ENCODE data around the gene SORL1. TPM values are rescaled to one million over a fixed set of nuclear protein-coding genes. Genes with fewer than 3 reads are reported as not detected.

SORL1 gene
- total RNA-seq, 1 donor from 2014 or later: 11.1 TPM

GRCh38 chr11:121588747-121589146, 136.6 kb downstream of the SORL1 start:
- Mint-ChIP-seq H3K4me3 (ENCODE audit: unreplicated experiment) (no peak overlapping the region), H3K9me3 (ENCODE audit: unreplicated experiment) (no peaks in the 10 kb centered on the region), H3K27me3 (ENCODE audit: unreplicated experiment) (no peaks in the 10 kb centered on the region), H3K27ac (ENCODE audit: unreplicated experiment) (no peak overlapping the region), H3K36me3 (ENCODE audit: unreplicated experiment) (no peaks in the 10 kb centered on the region), H3K4me1 (ENCODE audit: low read depth, unreplicated experiment) (no peaks in the 10 kb centered on the region)
- no peak for DNase-seq
- TF ChIP-seq CTCF (IDR thresholded peaks at IDR 0.05; ENCODE audit: partially characterized antibody, unreplicated experiment): no peak

GRCh38 chr11:121589946-121590537, 137.9 kb downstream of the SORL1 start:
- no peaks in the 10 kb centered on the region for H3K36me3 Mint-ChIP-seq (ENCODE audit: unreplicated experiment)
- no peaks in the 10 kb centered on the region for H3K4me1 Mint-ChIP-seq (ENCODE audit: low read depth, unreplicated experiment)
- TF ChIP-seq CTCF (IDR thresholded peaks at IDR 0.05; ENCODE audit: partially characterized antibody, unreplicated experiment): no peak
- no peak for DNase-seq
- H3K27me3 Mint-ChIP-seq (ENCODE audit: unreplicated experiment): no peaks in the 10 kb centered on the region
- H3K27ac Mint-ChIP-seq (ENCODE audit: unreplicated experiment): no peak overlapping the region
- H3K9me3 Mint-ChIP-seq (ENCODE audit: unreplicated experiment): no peaks in the 10 kb centered on the region
- H3K4me3 Mint-ChIP-seq (ENCODE audit: unreplicated experiment): no peak overlapping the region

- Mint-ChIP-seq H3K27me3 (ENCODE audit: unreplicated experiment) (no peaks in the 10 kb centered on the region), H3K36me3 (ENCODE audit: unreplicated experiment) (no peaks in the 10 kb centered on the region), H3K4me1 (ENCODE audit: low read depth, unreplicated experiment) (no peaks in the 10 kb centered on the region), H3K9me3 (ENCODE audit: unreplicated experiment) (no peaks in the 10 kb centered on the region), H3K4me3 (ENCODE audit: unreplicated experiment) (no peak overlapping the region), H3K27ac (ENCODE audit: unreplicated experiment) (no peak overlapping the region)
- TF ChIP-seq CTCF (IDR thresholded peaks at IDR 0.05; ENCODE audit: partially characterized antibody, unreplicated experiment): no peak
- DNase-seq: no peak
Measured at GRCh38 chr11:121590772-121591404, 138.8 kb downstream of the SORL1 start.

GRCh38 chr11:121591405-121592033, 139.4 kb downstream of the SORL1 start:
- Mint-ChIP-seq H3K36me3 (ENCODE audit: unreplicated experiment) (no peaks in the 10 kb centered on the region), H3K4me3 (ENCODE audit: unreplicated experiment) (no peak overlapping the region), H3K27ac (ENCODE audit: unreplicated experiment) (no peak overlapping the region), H3K27me3 (ENCODE audit: unreplicated experiment) (no peaks in the 10 kb centered on the region), H3K9me3 (ENCODE audit: unreplicated experiment) (no peaks in the 10 kb centered on the region), H3K4me1 (ENCODE audit: low read depth, unreplicated experiment) (no peaks in the 10 kb centered on the region)
- DNase-seq: peak; percentile 68
- peak; percentile 85 for TF ChIP-seq CTCF (IDR thresholded peaks at IDR 0.05; ENCODE audit: partially characterized antibody, unreplicated experiment)

- Mint-ChIP-seq H3K9me3 (ENCODE audit: unreplicated experiment) (no peaks in the 10 kb centered on the region), H3K4me1 (ENCODE audit: low read depth, unreplicated experiment) (no peaks in the 10 kb centered on the region), H3K4me3 (ENCODE audit: unreplicated experiment) (no peak overlapping the region), H3K36me3 (ENCODE audit: unreplicated experiment) (no peaks in the 10 kb centered on the region), H3K27ac (ENCODE audit: unreplicated experiment) (no peak overlapping the region), H3K27me3 (ENCODE audit: unreplicated experiment) (no peaks in the 10 kb centered on the region)
- no peak for TF ChIP-seq CTCF (IDR thresholded peaks at IDR 0.05; ENCODE audit: partially characterized antibody, unreplicated experiment)
- no peak for DNase-seq
Measured at GRCh38 chr11:121592708-121593107, 140.6 kb downstream of the SORL1 start.

Measured in glutamatergic neuron (in vitro differentiated cells).